Ovary (tissue), 9 donors: ENCODE measurements around the gene MRPS23. TPM values are rescaled to one million over a fixed set of nuclear protein-coding genes. Genes with fewer than 3 reads are reported as not detected.

ENCODE experiments used
- DNase-seq, 5 donors: peaks; one replicate each; pipeline ENCODE4 v3.0.0-alpha.2; 2019 to 2020
- H3K27ac ChIP-seq, 2 donors: fragments of 200-600 bp; one replicate each; pipeline versions ENCODE4 v1.5.1 to v1.8.0; 2019 to 2022
- H3K27me3 ChIP-seq: fragments of 200-600 bp; one replicate; pipeline ENCODE4 v1.8.0; 2022
- H3K36me3 ChIP-seq: fragments of 200-600 bp; sonication (generic); one replicate; pipeline ENCODE4 v1.5.1; 2019
- H3K4me1 ChIP-seq: one replicate; pipeline ENCODE4 v1.8.1; 2013; ENCODE audit warnings: mild to moderate bottlenecking, moderate library complexity; ENCODE audit not compliant: insufficient read depth
- H3K4me3 ChIP-seq: fragments of 200-600 bp; sonication (generic); one replicate; pipeline ENCODE4 v1.5.1; 2017
- H3K9me3 ChIP-seq, 2 donors: fragments of 200-600 bp in 1 of 2; sonication (generic) in 1 of 2; one replicate each; pipeline versions ENCODE4 v1.5.1 to v1.8.1; 2013 to 2019; ENCODE audit warnings: mild to moderate bottlenecking in 1 of 2, moderate library complexity in 1 of 2
- EP300 ChIP-seq: sonication (generic); formaldehyde crosslinking; IDR thresholded peaks from one replicate; pipeline ENCODE4 v1.6.1; 2017; ENCODE audit warnings: antibody characterized with exemption
- POLR2A ChIP-seq: fragments of 450-650 bp; IDR thresholded peaks from one replicate; pipeline ENCODE4 v1.6.1; 2017; ENCODE audit warnings: antibody characterized with exemption, mild to moderate bottlenecking, moderate library complexity
- WGBS, 3 donors: extraction: QIAGEN DNeasy Blood & Tissue Kit in 1 of 3; methylation state at CpG; one replicate each; pipeline versions ENCODE4 v1.1.5 to v1.1.7; 2013 to 2017; 5-methylcytosine and 5-hydroxymethylcytosine counted together
- intact Hi-C, 4 donors: fragments of 100-400 bp; cut with DNase I; formaldehyde crosslinking; loops; one replicate each; pipeline versions ENCODE4 v1.11.0 to v1.15.1; 2022 to 2023
- polyA plus RNA-seq, 2 donors: library from polyadenylated mRNA; stranded (reverse); fragments of 200-250 nt in 1 of 2; fragments of 350-450 nt in 1 of 2; fragmentation: Illumina TruSeq in 1 of 2; extraction: RNeasy Lipid Tissue Mini Kit (QIAGEN cat#74804) in 1 of 2; gene quantifications; one replicate each; pipeline ENCODE4 v1.2.3, GENCODE V29; 2013 to 2014
- total RNA-seq, 7 donors: library from RNA; depleted of rRNA in 2 of 7; stranded (reverse); fragments of >200 nt in 2 of 7; fragmentation: NEBNext Ultra II Directional in 3 of 7; extraction: Animal tissue kit (Norgen Biotek cat#: 25700) in 3 of 7; gene quantifications; one replicate each; pipeline versions ENCODE4 v1.1.0 to v1.2.4, GENCODE V29; 2016 to 2023
- TF ChIP-seq, protein P1 (sequence below), 3 donors: fragments of 450-650 bp in 2 of 3; fragments of 200-600 bp in 1 of 3; IDR thresholded peaks; one replicate each; pipeline versions ENCODE4 v1.5.1 to v1.8.0; 2016 to 2022; ENCODE audit warnings: antibody characterized with exemption in 3 of 3, mild to moderate bottlenecking in 1 of 3
- donor health status: DM: no; HTN: no; CAD: no; lungs with moderate emphysema.
- donor health status: DM: no; HTN: no; CAD: no.
- donor health status: Bipolar disorder and iron deficiency.
- donor health status: DM: yes; HTN: yes; CAD: no.
- donor health status: DM: no; HTN: no; CAD: no.
- donor health status: DM: yes; HTN: yes; CAD: no.

Gene MRPS23
- total and polyA plus RNA-seq, 9 donors = 12.2 to 37.9 (median 31.1) TPM

DNA sequence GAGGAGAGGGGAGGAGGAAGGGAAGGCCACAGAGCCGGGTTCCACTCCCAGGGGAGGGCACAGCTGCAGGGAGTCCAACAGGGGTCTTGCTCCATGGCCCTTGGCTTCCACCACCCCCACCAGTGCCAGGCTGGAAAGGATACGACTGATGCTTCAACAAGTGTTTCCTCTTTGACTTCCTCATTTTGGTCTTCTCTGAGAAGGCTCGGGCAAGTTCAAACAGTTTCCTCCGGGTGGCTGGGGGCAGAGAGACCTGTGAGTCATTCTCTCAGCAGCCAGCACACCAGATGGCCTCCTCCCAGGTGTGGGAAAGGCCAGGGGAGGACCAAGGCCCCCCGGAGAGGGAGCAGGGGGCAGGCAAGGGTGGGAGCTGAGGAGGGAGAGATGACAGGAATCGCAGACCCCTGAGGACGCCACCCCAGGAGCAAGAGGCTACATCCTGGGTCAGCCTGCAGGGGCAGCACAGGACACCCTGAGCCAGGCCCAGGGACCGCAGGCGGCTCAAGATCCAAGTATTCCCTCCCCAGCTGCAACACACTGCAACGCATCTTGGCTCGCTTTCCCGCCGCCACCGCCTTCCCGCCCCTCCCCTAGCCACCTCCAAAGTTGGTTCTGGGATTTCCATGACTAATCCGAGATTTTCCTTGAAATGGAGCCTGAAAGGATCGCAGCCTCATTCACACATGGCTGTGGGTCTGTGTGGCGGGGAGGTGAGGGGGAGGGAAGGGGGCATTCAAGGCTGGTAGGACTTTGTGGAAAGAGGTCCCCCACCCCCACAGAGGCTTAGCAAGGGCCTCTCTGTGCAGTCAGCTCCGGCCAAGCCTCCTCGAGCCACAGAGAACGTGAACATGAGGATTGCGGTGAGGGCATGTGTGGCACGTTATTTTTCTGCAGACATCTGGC is 18.4 kb upstream of the MRPS23 start:
- WGBS, 3 donors = 18 to 24% (median 23%) methylated on average over 23 of the region's 23 CpGs
- Histone ChIP-seq H3K4me3 (no peak overlapping the region), H3K9me3 (no peaks in the 10 kb centered on the region), H3K4me1 (peaks cover 8% of the 10 kb centered on the region), H3K27me3 (no peaks in the 10 kb centered on the region), H3K27ac (peak overlapping the region; percentile 27 to 66), H3K36me3 (no peaks in the 10 kb centered on the region)
- intact Hi-C loops = loop anchor here in 1 of 4 donors (5.0 kb wide), 1 partner anchor 84 kb away; no protein-coding TSS in a partner anchor
- no peak for TF ChIP-seq EP300
- TF ChIP-seq, protein P1, sequence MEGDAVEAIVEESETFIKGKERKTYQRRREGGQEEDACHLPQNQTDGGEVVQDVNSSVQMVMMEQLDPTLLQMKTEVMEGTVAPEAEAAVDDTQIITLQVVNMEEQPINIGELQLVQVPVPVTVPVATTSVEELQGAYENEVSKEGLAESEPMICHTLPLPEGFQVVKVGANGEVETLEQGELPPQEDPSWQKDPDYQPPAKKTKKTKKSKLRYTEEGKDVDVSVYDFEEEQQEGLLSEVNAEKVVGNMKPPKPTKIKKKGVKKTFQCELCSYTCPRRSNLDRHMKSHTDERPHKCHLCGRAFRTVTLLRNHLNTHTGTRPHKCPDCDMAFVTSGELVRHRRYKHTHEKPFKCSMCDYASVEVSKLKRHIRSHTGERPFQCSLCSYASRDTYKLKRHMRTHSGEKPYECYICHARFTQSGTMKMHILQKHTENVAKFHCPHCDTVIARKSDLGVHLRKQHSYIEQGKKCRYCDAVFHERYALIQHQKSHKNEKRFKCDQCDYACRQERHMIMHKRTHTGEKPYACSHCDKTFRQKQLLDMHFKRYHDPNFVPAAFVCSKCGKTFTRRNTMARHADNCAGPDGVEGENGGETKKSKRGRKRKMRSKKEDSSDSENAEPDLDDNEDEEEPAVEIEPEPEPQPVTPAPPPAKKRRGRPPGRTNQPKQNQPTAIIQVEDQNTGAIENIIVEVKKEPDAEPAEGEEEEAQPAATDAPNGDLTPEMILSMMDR (IDR thresholded peaks at IDR 0.05) = peak in 2 of 3 donors; percentile 50 to 53
- DNase-seq = peak; percentile 82 to 88 (median 86)

DNA sequence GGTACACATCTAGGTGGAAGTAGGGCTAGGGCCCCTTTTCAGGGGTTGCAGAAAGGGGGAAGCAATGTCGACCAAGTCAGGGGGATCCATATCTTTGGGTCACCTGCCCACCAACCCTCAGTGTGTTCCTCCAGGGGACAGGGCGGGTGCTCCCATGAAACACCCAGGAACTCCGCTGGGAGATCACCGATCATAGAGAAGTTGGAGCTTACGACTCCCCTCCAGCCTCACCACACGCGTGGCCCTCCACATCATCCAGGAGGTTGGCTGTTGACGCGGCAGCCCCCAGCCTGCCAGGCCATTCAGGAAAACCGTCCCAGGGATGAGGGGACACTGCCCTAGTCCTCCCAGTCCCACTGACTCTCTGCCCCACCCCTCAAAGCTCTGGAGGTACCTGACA is 17.3 kb upstream of the MRPS23 start:
- 95 to 97% (median 96%) methylated on average over 10 of the region's 10 CpGs for WGBS, 3 donors
- intact Hi-C loops = loop anchor here in 1 of 4 donors (5.0 kb wide), 1 partner anchor 85 kb away; no protein-coding TSS in a partner anchor
- H3K36me3 ChIP-seq = no peaks in the 10 kb centered on the region
- H3K4me3 ChIP-seq = no peak overlapping the region
- TF ChIP-seq, protein P1 (IDR thresholded peaks at IDR 0.05) = no peak
- TF ChIP-seq POLR2A (no peak), EP300 (no peak)
- peaks cover 10% of the 10 kb centered on the region for H3K4me1 ChIP-seq
- no peaks in the 10 kb centered on the region for H3K27me3 ChIP-seq
- H3K9me3 ChIP-seq = no peaks in the 10 kb centered on the region
- DNase-seq = peak in 1 of 5 donors; percentile 27
- H3K27ac ChIP-seq = no peak overlapping the region

DNA sequence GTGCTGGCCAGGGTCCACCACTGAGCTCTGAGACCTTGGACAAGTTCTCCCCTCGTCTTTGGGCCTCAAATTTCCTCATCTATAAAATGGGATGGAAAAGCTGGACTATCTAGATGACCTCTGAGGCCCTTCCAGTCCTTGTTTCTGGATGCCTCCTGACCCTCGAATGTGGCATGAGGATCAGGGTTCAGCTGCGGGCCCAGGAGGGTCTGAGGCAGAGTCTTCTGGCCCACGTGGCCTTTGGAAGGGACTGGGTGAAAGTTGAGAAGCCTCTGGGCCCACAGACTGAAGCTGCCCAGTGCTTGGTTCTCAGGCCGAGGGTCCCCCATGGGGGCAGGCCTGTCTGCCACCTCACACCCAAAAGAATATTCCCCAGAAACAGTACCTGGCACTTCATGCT is 16.9 kb upstream of the MRPS23 start:
- TF ChIP-seq, protein P1 (IDR thresholded peaks at IDR 0.05) = no peak
- no peak for TF ChIP-seq POLR2A
- TF ChIP-seq EP300 = no peak
- DNase-seq = no peak
- no peak overlapping the region for H3K4me3 ChIP-seq
- no peaks in the 10 kb centered on the region for H3K36me3 ChIP-seq
- WGBS, 3 donors = 94 to 97% (median 95%) methylated on average over 5 of the region's 5 CpGs
- H3K27me3 ChIP-seq = no peaks in the 10 kb centered on the region
- no peak overlapping the region for H3K27ac ChIP-seq
- H3K4me1 ChIP-seq = peaks cover 12% of the 10 kb centered on the region
- no peaks in the 10 kb centered on the region for H3K9me3 ChIP-seq
- intact Hi-C loops = loop anchor here in 1 of 4 donors (5.0 kb wide), 1 partner anchor 86 kb away; no protein-coding TSS in a partner anchor

DNA sequence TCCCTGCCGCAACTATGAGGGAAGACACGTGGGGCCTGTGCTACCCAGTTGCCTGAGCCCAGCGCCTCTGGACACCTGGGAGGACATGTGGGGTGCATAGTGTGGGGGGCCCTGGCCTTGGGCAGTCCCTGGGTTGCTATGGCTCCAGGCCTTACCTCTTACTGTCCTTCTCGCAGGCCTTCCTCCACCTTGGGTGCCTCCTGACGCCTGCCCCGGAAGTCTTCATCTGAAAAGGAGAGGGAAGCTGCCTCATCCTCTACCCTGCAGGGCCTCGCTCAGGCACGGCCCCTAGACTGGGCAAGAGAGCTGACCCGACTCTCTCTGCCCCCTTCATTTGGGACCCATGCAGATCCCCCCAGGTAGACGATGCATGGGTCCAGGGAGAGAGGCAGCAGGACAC is 16.5 kb upstream of the MRPS23 start:
- no peaks in the 10 kb centered on the region for H3K36me3 ChIP-seq
- no peaks in the 10 kb centered on the region for H3K9me3 ChIP-seq
- no peaks in the 10 kb centered on the region for H3K27me3 ChIP-seq
- 87 to 95% (median 93%) methylated on average over 10 of the region's 10 CpGs for WGBS, 3 donors
- no peak overlapping the region for H3K27ac ChIP-seq
- TF ChIP-seq POLR2A = no peak
- no peak overlapping the region for H3K4me3 ChIP-seq
- intact Hi-C loops = loop anchor here in 1 of 4 donors (5.0 kb wide), 1 partner anchor 86 kb away; no protein-coding TSS in a partner anchor
- peak in 1 of 5 donors; percentile 19 for DNase-seq
- H3K4me1 ChIP-seq = peaks cover 12% of the 10 kb centered on the region
